Suprapubic skin (tissue), 4 donors: Measurements from ENCODE around the gene PIGX. TPM values are rescaled to one million over a fixed set of nuclear protein-coding genes. Genes with fewer than 3 reads are reported as not detected.

Experiments used
- DNase-seq, 2 donors: peaks; one replicate each; pipeline ENCODE4 v3.0.0-alpha.2; 2019; ENCODE audit warnings: low spot score in 2 of 2
- H3K27ac ChIP-seq: fragments of 200-600 bp; sonication (generic); one replicate; pipeline ENCODE4 v1.5.1; 2019
- H3K27me3 ChIP-seq: fragments of 200-600 bp; sonication (generic); one replicate; pipeline ENCODE4 v1.5.1; 2019
- H3K36me3 ChIP-seq: fragments of 200-600 bp; sonication (generic); one replicate; pipeline ENCODE4 v1.5.1; 2019
- H3K4me1 ChIP-seq: fragments of 200-600 bp; sonication (generic); one replicate; pipeline ENCODE4 v1.5.1; 2019
- H3K4me3 ChIP-seq: fragments of 200-600 bp; sonication (generic); one replicate; pipeline ENCODE4 v1.5.1; 2019; ENCODE audit warnings: mild to moderate bottlenecking
- H3K9me3 ChIP-seq: fragments of 200-600 bp; sonication (generic); one replicate; pipeline ENCODE4 v1.5.1; 2019
- CTCF ChIP-seq, 2 donors: fragments of 200-600 bp in 1 of 2; fragments of 450-650 bp in 1 of 2; sonication (generic) in 1 of 2; IDR thresholded peaks; one replicate each; pipeline ENCODE4 v1.5.1; 2016 to 2019; ENCODE audit warnings: antibody characterized with exemption in 2 of 2, mild to moderate bottlenecking in 1 of 2, moderate library complexity in 1 of 2
- EP300 ChIP-seq: sonication (generic); formaldehyde crosslinking; IDR thresholded peaks from one replicate; pipeline ENCODE4 v1.6.1; 2017; ENCODE audit warnings: antibody characterized with exemption
- POLR2A ChIP-seq, 2 donors: fragments of 450-650 bp; IDR thresholded peaks; one replicate each; pipeline ENCODE4 v1.6.1; 2017; ENCODE audit warnings: antibody characterized with exemption in 2 of 2, mild to moderate bottlenecking in 2 of 2, moderate library complexity in 2 of 2
- POLR2AphosphoS5 ChIP-seq, 3 donors: sonication (generic); formaldehyde crosslinking; IDR thresholded peaks; one replicate each; pipeline ENCODE4 v1.6.1; 2017; ENCODE audit warnings: antibody characterized with exemption in 3 of 3
- WGBS: methylation state at CpG from one replicate; pipeline ENCODE4 v1.1.5; 2018; 5-methylcytosine and 5-hydroxymethylcytosine counted together
- total RNA-seq, 4 donors: library from RNA; depleted of rRNA; stranded (reverse); fragments of >200 nt; gene quantifications; one replicate each; pipeline ENCODE4 v1.1.0, GENCODE V29; 2016

The PIGX gene
- total RNA-seq, 4 donors from 2014 or later: 16.3 to 30.7 (median 24.4) TPM

GRCh38 chr3:196700801-196701200, 11.4 kb upstream of the PIGX start:
- H3K27me3 ChIP-seq: no peaks in the 10 kb centered on the region
- H3K4me1 ChIP-seq: no peaks in the 10 kb centered on the region
- no peak overlapping the region for H3K27ac ChIP-seq
- no peaks in the 10 kb centered on the region for H3K9me3 ChIP-seq
- no peak overlapping the region for H3K4me3 ChIP-seq
- 79% methylated on average over 4 of the region's 4 CpGs for WGBS
- TF ChIP-seq CTCF (IDR thresholded peaks at IDR 0.05) (no peak), EP300 (no peak), POLR2AphosphoS5 (IDR thresholded peaks at IDR 0.05) (no peak), POLR2A (IDR thresholded peaks at IDR 0.05) (no peak)
- DNase-seq: no peak
- H3K36me3 ChIP-seq: no peaks in the 10 kb centered on the region

- peaks cover 10% of the 10 kb centered on the region for H3K4me1 ChIP-seq
- TF ChIP-seq POLR2A (IDR thresholded peaks at IDR 0.05) (no peak), EP300 (no peak), POLR2AphosphoS5 (IDR thresholded peaks at IDR 0.05) (no peak), CTCF (IDR thresholded peaks at IDR 0.05) (no peak)
- no peak for DNase-seq
Measured at GRCh38 chr3:196706327-196706726, 5.8 kb upstream of the PIGX start.

GRCh38 chr3:196706731-196707130, 5.4 kb upstream of the PIGX start:
- no peak overlapping the region for H3K27ac ChIP-seq
- TF ChIP-seq CTCF (IDR thresholded peaks at IDR 0.05): no peak
- TF ChIP-seq EP300: no peak
- TF ChIP-seq POLR2AphosphoS5 (IDR thresholded peaks at IDR 0.05): no peak
- no peak for TF ChIP-seq POLR2A (IDR thresholded peaks at IDR 0.05)
- no peaks in the 10 kb centered on the region for H3K27me3 ChIP-seq
- H3K36me3 ChIP-seq: no peaks in the 10 kb centered on the region
- H3K4me3 ChIP-seq: no peak overlapping the region
- peaks cover 14% of the 10 kb centered on the region for H3K4me1 ChIP-seq
- 80% methylated on average over 4 of the region's 4 CpGs for WGBS
- H3K9me3 ChIP-seq: no peaks in the 10 kb centered on the region
- no peak for DNase-seq

More at GRCh38 chr3:196706327-196706726, 5.8 kb upstream of the PIGX start:
- H3K36me3 ChIP-seq: no peaks in the 10 kb centered on the region
- no peak overlapping the region for H3K4me3 ChIP-seq
- no peaks in the 10 kb centered on the region for H3K9me3 ChIP-seq
- WGBS: 57% methylated on average over 5 of the region's 5 CpGs
- no peaks in the 10 kb centered on the region for H3K27me3 ChIP-seq
- H3K27ac ChIP-seq: no peak overlapping the region

- DNase-seq: no peak
- WGBS: 55% methylated on average over 8 of the region's 8 CpGs
- no peaks in the 10 kb centered on the region for H3K9me3 ChIP-seq
Measured at GRCh38 chr3:196707566-196707965, 4.6 kb upstream of the PIGX start.

GRCh38 chr3:196708467-196708866, 3.7 kb upstream of the PIGX start:
- Histone ChIP-seq H3K4me3 (no peak overlapping the region), H3K27ac (no peak overlapping the region), H3K9me3 (no peaks in the 10 kb centered on the region), H3K4me1 (peaks cover 23% of the 10 kb centered on the region), H3K36me3 (no peaks in the 10 kb centered on the region), H3K27me3 (no peaks in the 10 kb centered on the region)
- 53% methylated on average over 7 of the region's 7 CpGs for WGBS
- DNase-seq: no peak
- TF ChIP-seq EP300 (no peak), POLR2AphosphoS5 (IDR thresholded peaks at IDR 0.05) (no peak), POLR2A (IDR thresholded peaks at IDR 0.05) (no peak), CTCF (IDR thresholded peaks at IDR 0.05) (no peak)

More at GRCh38 chr3:196707566-196707965, 4.6 kb upstream of the PIGX start:
- TF ChIP-seq CTCF (IDR thresholded peaks at IDR 0.05) (no peak), POLR2AphosphoS5 (IDR thresholded peaks at IDR 0.05) (no peak), EP300 (no peak), POLR2A (IDR thresholded peaks at IDR 0.05) (no peak)
- H3K4me1 ChIP-seq: peaks cover 15% of the 10 kb centered on the region
- H3K27me3 ChIP-seq: no peaks in the 10 kb centered on the region
- H3K27ac ChIP-seq: no peak overlapping the region
- no peaks in the 10 kb centered on the region for H3K36me3 ChIP-seq
- no peak overlapping the region for H3K4me3 ChIP-seq
